B cell (primary cell): ENCODE results near the gene SPATA32. TPM values are rescaled to one million over a fixed set of nuclear protein-coding genes. Genes with fewer than 3 reads are reported as not detected.

Experiments used
- ATAC-seq: fragments of 200-7000 bp; cut with Tn5 transposase; one replicate; pipeline ENCODE4 v1.10.0; 2021; ENCODE audit warnings: low read depth, mild to moderate bottlenecking, moderate number of reproducible peaks, moderate library complexity
- CTCF ChIA-PET: fragments of 350-600 bp; sonication (Branson Sonifier 250); formaldehyde crosslinking; loops from one replicate; lab custom pipeline; 2021; ENCODE audit warnings: antibody characterized with exemption, inconsistent platforms; lab: Charles Lee
- POLR2A ChIA-PET: fragments of 350-600 bp; sonication (Branson Sonifier 250); formaldehyde crosslinking; loops from one replicate; lab custom pipeline; 2021; ENCODE audit warnings: antibody characterized with exemption; lab: Charles Lee
- DNase-seq: peaks from one replicate; pipeline ENCODE4 v3.0.0; 2013
- H2AFZ ChIP-seq: 2 replicates; pipeline ENCODE4 v1.6.1; 2012; ENCODE audit warnings: mild to moderate bottlenecking, low read depth, low read length; ENCODE audit not compliant: insufficient read depth, poor library complexity, severe bottlenecking
- H3K27ac ChIP-seq, 2 donors: 1 replicate in 1 of 2; 2 replicates in 1 of 2; pipeline ENCODE4 v1.5.1; 2012 to 2013; ENCODE audit warnings: low read length in 2 of 2, mild to moderate bottlenecking in 2 of 2, moderate library complexity in 1 of 2
- H3K27me3 ChIP-seq, 4 experiments: fragments of 200-600 bp in 1 of 4; sonication (generic) in 1 of 4; replicated peaks in 1 of 4; 1 replicate in 2 of 4; 2 replicates in 2 of 4; pipeline versions ENCODE4 v1.6.1 to v1.7.0; 2013 to 2016; ENCODE audit warnings: low read length in 3 of 4, mild to moderate bottlenecking in 2 of 4, mixed read lengths in 1 of 4, moderate library complexity in 1 of 4; ENCODE audit not compliant: insufficient read depth in 4 of 4, control insufficient read depth in 3 of 4; ENCODE audit errors: control extremely low read depth in 1 of 4
- H3K36me3 ChIP-seq, 2 experiments: replicated peaks in 1 of 2; 1 replicate in 1 of 2; 2 replicates in 1 of 2; pipeline versions ENCODE4 v1.6.1 to v1.7.1; 2013; ENCODE audit warnings: low read length in 1 of 2; ENCODE audit not compliant: insufficient read depth in 2 of 2, control insufficient read depth in 1 of 2; ENCODE audit errors: control extremely low read depth in 1 of 2, extremely low read depth in 1 of 2
- H3K4me1 ChIP-seq, 2 donors: fragments of 200-600 bp in 1 of 2; sonication (generic) in 1 of 2; 1 replicate in 1 of 2; 2 replicates in 1 of 2; pipeline versions ENCODE4 v1.5.1 to v1.6.1; 2013 to 2017; ENCODE audit warnings: low read length in 2 of 2; ENCODE audit not compliant: control insufficient read depth in 2 of 2, insufficient read depth in 2 of 2
- H3K4me2 ChIP-seq: replicated peaks from 2 replicates; pipeline ENCODE3; 2012; ENCODE audit warnings: mild to moderate bottlenecking, low read depth, low read length; ENCODE audit not compliant: poor library complexity, severe bottlenecking
- H3K4me3 ChIP-seq, 5 experiments: fragments of 200-600 bp in 1 of 5; sonication (generic) in 1 of 5; 1 replicate in 3 of 5; 2 replicates in 2 of 5; pipeline versions ENCODE4 v1.5.1 to v1.7.0; 2011 to 2016; ENCODE audit warnings: low read length in 4 of 5, mild to moderate bottlenecking in 4 of 5, low read depth in 2 of 5, control low read depth in 1 of 5, moderate library complexity in 1 of 5; ENCODE audit not compliant: insufficient read depth in 1 of 5; ENCODE audit errors: control extremely low read depth in 1 of 5, extremely low read depth in 1 of 5
- H3K79me2 ChIP-seq: fragments of 200-600 bp; sonication (generic); one replicate; pipeline ENCODE4 v1.6.0; 2016; ENCODE audit warnings: low read length; ENCODE audit not compliant: control insufficient read depth, insufficient read depth
- H3K9ac ChIP-seq: fragments of 200-600 bp; sonication (generic); 2 replicates; pipeline ENCODE4 v1.6.1; 2017; ENCODE audit warnings: mild to moderate bottlenecking, low read length, moderate library complexity
- H3K9me3 ChIP-seq, 3 donors: one replicate each; pipeline versions ENCODE4 v1.6.1 to v1.7.1; 2013; ENCODE audit warnings: low read length in 2 of 3; ENCODE audit not compliant: control insufficient read depth in 2 of 3, insufficient read depth in 1 of 3; ENCODE audit errors: control extremely low read depth in 1 of 3
- H4K20me1 ChIP-seq: 2 replicates; pipeline ENCODE4 v1.6.0; 2012; ENCODE audit warnings: mild to moderate bottlenecking, low read length; ENCODE audit not compliant: insufficient read depth, control insufficient read depth, poor library complexity, severe bottlenecking
- H3K27ac Mint-ChIP-seq: one replicate; pipeline ENCODE4 v1.8.0; 2021; ENCODE audit warnings: mixed read lengths
- H3K27me3 Mint-ChIP-seq: one replicate; pipeline ENCODE4 v1.8.0; 2021; ENCODE audit warnings: mixed read lengths
- H3K4me1 Mint-ChIP-seq: one replicate; pipeline ENCODE4 v1.8.0; 2021; ENCODE audit warnings: mixed read lengths
- H3K4me3 Mint-ChIP-seq: one replicate; pipeline ENCODE4 v1.8.0; 2021; ENCODE audit warnings: mixed read lengths
- H3K9me3 Mint-ChIP-seq: one replicate; pipeline ENCODE4 v1.8.0; 2022; ENCODE audit warnings: mixed read lengths; ENCODE audit not compliant: insufficient read depth
- CTCF ChIP-seq: fragments of 200-600 bp; IDR thresholded peaks from one replicate; pipeline ENCODE4 v1.8.0; 2022; ENCODE audit warnings: antibody characterized with exemption, mild to moderate bottlenecking
- EZH2 ChIP-seq: IDR thresholded peaks from 2 replicates; pipeline ENCODE4 v1.6.1; 2012; ENCODE audit warnings: borderline replicate concordance, low read depth, mild to moderate bottlenecking, moderate library complexity, low read length; ENCODE audit not compliant: insufficient read depth, poor library complexity, severe bottlenecking
- WGBS: methylation state at CpG from one replicate; pipeline ENCODE4 v1.1.5; 2013; ENCODE audit warnings: missing lambda C conversion rate; ENCODE audit not compliant: insufficient coverage; 5-methylcytosine and 5-hydroxymethylcytosine counted together
- intact Hi-C: fragments of 100-400 bp; cut with micrococcal nuclease; formaldehyde crosslinking; loops from one replicate; pipeline ENCODE4 v1.10.0; 2022
- polyA plus RNA-seq: library from polyadenylated mRNA; depleted of rRNA; stranded (reverse); fragments of >200 nt; gene quantifications from 2 replicates; pipeline ENCODE4 v1.2.3, GENCODE V29; 2012
- total RNA-seq, 2 donors: library from RNA; stranded (reverse); fragments of 120-200 nt in 1 of 2; gene quantifications; 1 replicate in 1 of 2; 2 replicates in 1 of 2; pipeline versions ENCODE4 v1.2.3 to v1.2.4, GENCODE V29; 2013 to 2022

The SPATA32 gene
- total and polyA plus RNA-seq, 2 donors (not counting 1 experiment from before 2014, with no cell fraction given) = 0.12 to 0.52 TPM

GRCh38 chr17:45265821-45266220 lies 3.9 kb upstream of the SPATA32 start:
- H3K4me1 Mint-ChIP-seq = peaks cover 10% of the 10 kb centered on the region
- ATAC-seq (no peak), DNase-seq (no peak)
- no peaks in the 10 kb centered on the region for H3K27me3 Mint-ChIP-seq
- Histone ChIP-seq H2AFZ (no peak overlapping the region), H3K4me1 (peaks cover 5 to 17% of the 10 kb centered on the region in 2 donors), H3K36me3 (peaks cover 0 to 75% of the 10 kb centered on the region in 2 experiments), H3K9ac (no peak overlapping the region), H4K20me1 (peaks cover 41% of the 10 kb centered on the region), H3K9me3 (no peaks in the 10 kb centered on the region), H3K4me2 (no peak overlapping the region), H3K79me2 (peaks cover 6% of the 10 kb centered on the region), H3K4me3 (no peak overlapping the region), H3K27ac (no peak overlapping the region), H3K27me3 (no peaks in the 10 kb centered on the region)
- ChIA-PET POLR2A (no interaction called here), CTCF (interaction anchor here (0.7 to 3.9 kb wide), 9 partner anchors 10 to 135 kb away, joined by 3 to 22 read pairs (median 5); partner anchors contain the start of gene ACBD4)
- no peak overlapping the region for H3K4me3 Mint-ChIP-seq
- no peak for TF ChIP-seq EZH2
- TF ChIP-seq CTCF = no peak
- intact Hi-C loops = no loop called here
- no CpG with 5 or more reads among the region's 1 CpG for WGBS
- H3K27ac Mint-ChIP-seq = peak overlapping the region; percentile 3
- no peaks in the 10 kb centered on the region for H3K9me3 Mint-ChIP-seq

DNA sequence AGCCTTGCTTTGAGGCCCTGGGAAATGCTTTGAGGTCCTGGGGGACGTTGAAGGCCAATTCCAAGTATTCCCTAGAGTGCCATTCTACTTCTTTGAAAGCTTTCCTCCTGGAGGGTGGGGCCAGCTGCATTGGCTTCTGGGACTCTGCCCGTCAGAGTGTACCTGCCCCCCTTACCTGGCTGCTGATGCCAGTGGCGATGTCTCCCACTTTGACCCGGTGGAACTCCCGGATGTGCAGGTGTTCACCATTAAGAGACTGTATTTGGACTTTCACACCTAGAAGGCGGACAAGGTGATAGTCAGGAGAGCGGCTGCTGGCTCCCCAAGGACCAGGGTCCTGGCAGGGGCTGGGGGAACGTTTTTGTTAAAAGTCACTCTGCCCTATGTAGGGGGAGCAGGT lies 3.1 kb upstream of the SPATA32 start:
- Histone ChIP-seq H3K9me3 (no peaks in the 10 kb centered on the region), H3K4me3 (no peak overlapping the region), H3K79me2 (peaks cover 3% of the 10 kb centered on the region), H3K4me1 (peaks cover 5 to 17% of the 10 kb centered on the region in 2 donors), H3K36me3 (peaks cover 0 to 67% of the 10 kb centered on the region in 2 experiments), H3K4me2 (no peak overlapping the region), H2AFZ (no peak overlapping the region), H3K27ac (no peak overlapping the region), H4K20me1 (peaks cover 33% of the 10 kb centered on the region), H3K27me3 (no peaks in the 10 kb centered on the region), H3K9ac (no peak overlapping the region)
- CTCF ChIA-PET = interaction anchor here (1.0 to 3.9 kb wide), 4 partner anchors 11 to 129 kb away, joined by 3 to 22 read pairs (median 9); partner anchors contain the start of gene ACBD4
- H3K27ac Mint-ChIP-seq = no peak overlapping the region
- peaks cover 15% of the 10 kb centered on the region for H3K4me1 Mint-ChIP-seq
- intact Hi-C loops = no loop called here
- ATAC-seq (no peak), DNase-seq (no peak)
- TF ChIP-seq CTCF (no peak), EZH2 (no peak)
- POLR2A ChIA-PET = interaction anchor here (0.9 kb wide), 1 partner anchor 17 kb away, joined by 3 read pairs; no protein-coding TSS in a partner anchor
- no peak overlapping the region for H3K4me3 Mint-ChIP-seq
- WGBS = 93% methylated on average over 8 of the region's 8 CpGs
- H3K27me3 Mint-ChIP-seq = no peaks in the 10 kb centered on the region
- no peaks in the 10 kb centered on the region for H3K9me3 Mint-ChIP-seq
